Vagina (tissue), 2 donors: ENCODE measurements around the gene C19orf38.

Source experiments
- POLR2A ChIP-seq, 2 donors: fragments of 450-650 bp; IDR thresholded peaks; one replicate each; pipeline ENCODE4 v1.6.1; 2017; ENCODE audit warnings: antibody characterized with exemption in 2 of 2, mild to moderate bottlenecking in 2 of 2, moderate library complexity in 2 of 2
- POLR2AphosphoS5 ChIP-seq, 2 donors: sonication (generic); formaldehyde crosslinking; IDR thresholded peaks; one replicate each; pipeline ENCODE4 v1.9.0; 2017; ENCODE audit warnings: antibody characterized with exemption in 2 of 2, mild to moderate bottlenecking in 2 of 2, low read depth in 1 of 2; ENCODE audit not compliant: insufficient read depth in 1 of 2
- TF ChIP-seq, protein P1 (sequence below), 3 experiments: fragments of 450-650 bp in 2 of 3; fragments of 200-600 bp in 1 of 3; sonication (generic) in 1 of 3; IDR thresholded peaks; one replicate each; pipeline ENCODE4 v1.5.1; 2017 to 2019; ENCODE audit warnings: antibody characterized with exemption in 3 of 3, mild to moderate bottlenecking in 2 of 3, moderate library complexity in 2 of 3

DNA sequence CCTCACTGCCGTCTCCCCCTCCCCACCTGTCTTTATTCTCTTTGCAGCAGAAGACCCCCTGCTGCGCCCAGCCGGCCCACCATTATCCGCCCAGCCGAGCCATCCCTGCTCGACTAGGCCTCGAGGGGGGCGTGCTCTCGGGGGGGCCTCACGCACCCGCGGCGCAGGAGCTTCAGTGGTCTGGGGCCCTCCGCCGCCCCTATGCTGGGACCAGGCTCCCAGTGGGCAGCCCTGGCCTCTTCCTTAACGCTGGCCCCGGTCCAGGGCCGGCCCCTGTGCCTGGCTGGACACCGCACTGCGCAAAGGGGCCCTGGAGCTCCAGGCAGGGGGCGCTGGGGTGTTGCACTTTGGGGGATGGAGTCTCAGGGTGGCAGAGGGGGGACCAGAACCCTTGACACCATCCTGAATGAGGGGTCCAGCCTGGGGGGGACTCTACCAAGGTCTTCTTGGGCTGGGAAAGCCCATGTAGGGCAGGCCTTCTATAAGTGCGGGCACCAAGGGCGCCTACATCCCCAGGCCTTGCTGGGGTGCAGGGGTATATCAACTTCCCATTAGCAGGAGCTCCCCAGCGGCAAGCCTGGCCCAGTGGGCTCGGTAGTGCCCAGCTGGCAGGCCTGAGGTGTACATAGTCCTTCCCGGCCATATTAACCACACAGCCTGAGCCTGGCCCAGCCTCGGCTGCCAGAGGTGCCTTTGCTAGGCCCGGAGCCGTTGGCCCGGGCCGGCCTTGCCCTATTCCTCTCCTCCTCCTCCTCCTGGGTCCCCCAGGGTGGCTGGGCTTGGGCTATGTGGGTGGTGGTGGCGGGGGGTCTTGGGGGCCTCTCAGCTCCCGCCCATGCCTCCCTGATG, 17.1 kb upstream of the C19orf38 start:
- TF ChIP-seq POLR2A (IDR thresholded peaks at IDR 0.05) (no peak), POLR2AphosphoS5 (IDR thresholded peaks at IDR 0.05; ENCODE audit: insufficient read depth in 1 of 2, low read depth in 1 of 2) (no peak)
- TF ChIP-seq, protein P1, sequence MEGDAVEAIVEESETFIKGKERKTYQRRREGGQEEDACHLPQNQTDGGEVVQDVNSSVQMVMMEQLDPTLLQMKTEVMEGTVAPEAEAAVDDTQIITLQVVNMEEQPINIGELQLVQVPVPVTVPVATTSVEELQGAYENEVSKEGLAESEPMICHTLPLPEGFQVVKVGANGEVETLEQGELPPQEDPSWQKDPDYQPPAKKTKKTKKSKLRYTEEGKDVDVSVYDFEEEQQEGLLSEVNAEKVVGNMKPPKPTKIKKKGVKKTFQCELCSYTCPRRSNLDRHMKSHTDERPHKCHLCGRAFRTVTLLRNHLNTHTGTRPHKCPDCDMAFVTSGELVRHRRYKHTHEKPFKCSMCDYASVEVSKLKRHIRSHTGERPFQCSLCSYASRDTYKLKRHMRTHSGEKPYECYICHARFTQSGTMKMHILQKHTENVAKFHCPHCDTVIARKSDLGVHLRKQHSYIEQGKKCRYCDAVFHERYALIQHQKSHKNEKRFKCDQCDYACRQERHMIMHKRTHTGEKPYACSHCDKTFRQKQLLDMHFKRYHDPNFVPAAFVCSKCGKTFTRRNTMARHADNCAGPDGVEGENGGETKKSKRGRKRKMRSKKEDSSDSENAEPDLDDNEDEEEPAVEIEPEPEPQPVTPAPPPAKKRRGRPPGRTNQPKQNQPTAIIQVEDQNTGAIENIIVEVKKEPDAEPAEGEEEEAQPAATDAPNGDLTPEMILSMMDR (IDR thresholded peaks at IDR 0.05): no peak
